Neutrophil (primary cell): Measurements from ENCODE around the gene PLEKHM3.
A peak's percentile ranks its signal among the peaks of the same experiment; 100 is the strongest.

Experiments used
- H3K27ac ChIP-seq: fragments of 200-600 bp; sonication (generic); 2 replicates; pipeline ENCODE4 v1.5.1; 2016; ENCODE audit warnings: mild to moderate bottlenecking, moderate library complexity
- H3K27me3 ChIP-seq: fragments of 200-600 bp; sonication (generic); 2 replicates; pipeline ENCODE4 v1.6.0; 2016; ENCODE audit warnings: mild to moderate bottlenecking
- H3K36me3 ChIP-seq: fragments of 200-600 bp; sonication (generic); 2 replicates; pipeline ENCODE4 v1.5.1; 2017
- H3K4me1 ChIP-seq, 2 experiments: fragments of 200-600 bp in 1 of 2; sonication (generic) in 1 of 2; 1 replicate in 1 of 2; 2 replicates in 1 of 2; pipeline versions ENCODE4 v1.5.1 to v1.6.1; 2013 to 2016; ENCODE audit warnings: low read depth in 1 of 2, low read length in 1 of 2, mild to moderate bottlenecking in 1 of 2, moderate library complexity in 1 of 2; ENCODE audit not compliant: control insufficient read depth in 1 of 2, insufficient read depth in 1 of 2
- H3K4me3 ChIP-seq, 2 experiments: fragments of 200-600 bp in 1 of 2; sonication (generic) in 1 of 2; 1 replicate in 1 of 2; 2 replicates in 1 of 2; pipeline ENCODE4 v1.5.1; 2013 to 2016; ENCODE audit warnings: low read depth in 1 of 2, low read length in 1 of 2, mild to moderate bottlenecking in 1 of 2, moderate library complexity in 1 of 2
- H3K9me3 ChIP-seq: fragments of 200-600 bp; sonication (generic); 2 replicates; pipeline ENCODE4 v1.5.1; 2016
- CTCF ChIP-seq: fragments of 200-600 bp; sonication (generic); IDR thresholded peaks from 2 replicates; pipeline ENCODE4 v1.5.1; 2016; ENCODE audit warnings: antibody characterized with exemption

Gene PLEKHM3

GRCh38 chr2:207875473-207876212, 149.7 kb downstream of the PLEKHM3 start:
- peaks cover 10 to 13% of the 10 kb centered on the region in 2 experiments for H3K4me1 ChIP-seq
- no peak for TF ChIP-seq CTCF
- no peaks in the 10 kb centered on the region for H3K36me3 ChIP-seq
- no peaks in the 10 kb centered on the region for H3K9me3 ChIP-seq
- H3K4me3 ChIP-seq = no peak overlapping the region
- H3K27me3 ChIP-seq = no peaks in the 10 kb centered on the region
- H3K27ac ChIP-seq = no peak overlapping the region

GRCh38 chr2:207873794-207874193, 151.5 kb downstream of the PLEKHM3 start:
- H3K4me3 ChIP-seq = no peak overlapping the region
- H3K27ac ChIP-seq = no peak overlapping the region
- H3K36me3 ChIP-seq = no peaks in the 10 kb centered on the region
- no peak for TF ChIP-seq CTCF
- peaks cover 28 to 31% of the 10 kb centered on the region in 2 experiments for H3K4me1 ChIP-seq
- H3K9me3 ChIP-seq = no peaks in the 10 kb centered on the region
- H3K27me3 ChIP-seq = no peaks in the 10 kb centered on the region

GRCh38 chr2:207871911-207872310, 153.4 kb downstream of the PLEKHM3 start:
- Histone ChIP-seq H3K4me3 (no peak overlapping the region), H3K27ac (no peak overlapping the region), H3K4me1 (peaks cover 31 to 33% of the 10 kb centered on the region in 2 experiments), H3K36me3 (no peaks in the 10 kb centered on the region), H3K27me3 (no peaks in the 10 kb centered on the region), H3K9me3 (no peaks in the 10 kb centered on the region)
- TF ChIP-seq CTCF = no peak

GRCh38 chr2:207871506-207871905, 153.8 kb downstream of the PLEKHM3 start:
- Histone ChIP-seq H3K27me3 (no peaks in the 10 kb centered on the region), H3K4me3 (no peak overlapping the region), H3K4me1 (peaks cover 31 to 33% of the 10 kb centered on the region in 2 experiments), H3K9me3 (no peaks in the 10 kb centered on the region), H3K27ac (no peak overlapping the region), H3K36me3 (no peaks in the 10 kb centered on the region)
- no peak for TF ChIP-seq CTCF

- H3K27ac ChIP-seq = peak overlapping the region; percentile 67
- no peak overlapping the region for H3K4me3 ChIP-seq
- H3K36me3 ChIP-seq = no peaks in the 10 kb centered on the region
- peaks cover 31 to 33% of the 10 kb centered on the region in 2 experiments for H3K4me1 ChIP-seq
- no peaks in the 10 kb centered on the region for H3K27me3 ChIP-seq
- no peaks in the 10 kb centered on the region for H3K9me3 ChIP-seq
- TF ChIP-seq CTCF = no peak
Observed at GRCh38 chr2:207870814-207871213, 154.5 kb downstream of the PLEKHM3 start.
